Mucosa of gallbladder (tissue), 1 donor: ENCODE results near the gene CCDC144A. TPM values are rescaled to one million over a fixed set of nuclear protein-coding genes. Genes with fewer than 3 reads are reported as not detected.
"Not testable (repeated sequence)": the region's sequence is repeated elsewhere in the genome, so short reads cannot be mapped to it uniquely, and the experiment has no call there.

ENCODE experiments used
- DNase-seq: peaks from one replicate; pipeline ENCODE4 v3.0.0-alpha.2; 2020; ENCODE audit warnings: low spot score
- total RNA-seq: library from RNA; stranded (reverse); gene quantifications from one replicate; pipeline ENCODE4 v1.2.1, GENCODE V29; 2021
- donor health status: DM: no; HTN: no; CAD: no.

CCDC144A gene, protein sequence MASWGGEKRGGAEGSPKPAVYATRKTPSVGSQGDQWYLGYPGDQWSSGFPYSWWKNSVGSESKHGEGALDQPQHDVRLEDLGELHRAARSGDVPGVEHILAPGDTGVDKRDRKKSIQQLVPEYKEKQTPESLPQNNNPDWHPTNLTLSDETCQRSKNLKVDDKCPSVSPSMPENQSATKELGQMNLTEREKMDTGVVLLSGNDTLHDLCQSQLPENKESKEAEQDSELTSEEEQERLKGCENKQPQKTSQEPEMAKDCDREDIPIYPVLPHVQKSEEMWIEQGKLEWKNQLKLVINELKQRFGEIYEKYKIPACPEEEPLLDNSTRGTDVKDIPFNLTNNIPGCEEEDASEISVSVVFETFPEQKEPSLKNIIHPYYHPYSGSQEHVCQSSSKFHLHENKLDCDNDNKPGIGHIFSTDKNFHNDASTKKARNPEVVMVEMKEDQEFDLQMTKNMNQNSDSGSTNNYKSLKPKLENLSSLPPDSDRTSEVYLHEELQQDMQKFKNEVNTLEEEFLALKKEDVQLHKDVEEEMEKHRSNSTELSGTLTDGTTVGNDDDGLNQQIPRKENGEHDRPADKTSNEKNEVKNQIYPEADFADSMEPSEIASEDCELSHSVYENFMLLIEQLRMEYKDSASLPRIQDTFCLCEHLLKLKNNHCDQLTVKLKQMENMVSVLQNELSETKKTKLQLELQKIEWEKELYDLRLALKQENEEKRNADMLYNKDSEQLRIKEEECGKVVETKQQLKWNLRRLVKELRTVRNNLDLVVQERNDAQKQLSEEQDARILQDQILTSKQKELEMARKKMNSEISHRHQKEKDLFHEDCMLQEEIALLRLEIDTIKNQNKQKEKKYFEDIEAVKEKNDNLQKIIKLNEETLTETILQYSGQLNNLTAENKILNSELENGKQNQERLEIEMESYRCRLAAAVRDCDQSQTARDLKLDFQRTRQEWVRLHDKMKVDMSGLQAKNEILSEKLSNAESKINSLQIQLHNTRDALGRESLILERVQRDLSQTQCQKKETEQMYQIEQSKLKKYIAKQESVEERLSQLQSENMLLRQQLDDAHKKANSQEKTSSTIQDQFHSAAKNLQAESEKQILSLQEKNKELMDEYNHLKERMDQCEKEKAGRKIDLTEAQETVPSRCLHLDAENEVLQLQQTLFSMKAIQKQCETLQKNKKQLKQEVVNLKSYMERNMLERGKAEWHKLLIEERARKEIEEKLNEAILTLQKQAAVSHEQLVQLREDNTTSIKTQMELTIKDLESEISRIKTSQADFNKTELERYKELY (N-terminal part only)
- total RNA-seq: 5.8 TPM

GRCh38 chr17:16689731-16690281 lies at the start of gene CCDC144A:
Gene CCDC144A (plus strand): TSS chr17:16690241. CDS start chr17:16690401, 160 bp downstream.
- DNase-seq: peak; percentile 69

GRCh38 chr17:16649585-16649984 lies 40.5 kb upstream of the CCDC144A start:
- no peak for DNase-seq

- DNase-seq: no peak
Measured at GRCh38 chr17:16652252-16652651, 37.8 kb upstream of the CCDC144A start.

GRCh38 chr17:16652847-16653366 lies 37.1 kb upstream of the CCDC144A start:
- DNase-seq: no peak

GRCh38 chr17:16653367-16654041 lies 36.5 kb upstream of the CCDC144A start, which contains the start of gene ZNF624:
Gene ZNF624 (minus strand): TSS chr17:16653850.
- DNase-seq: peak; percentile 95

DNA sequence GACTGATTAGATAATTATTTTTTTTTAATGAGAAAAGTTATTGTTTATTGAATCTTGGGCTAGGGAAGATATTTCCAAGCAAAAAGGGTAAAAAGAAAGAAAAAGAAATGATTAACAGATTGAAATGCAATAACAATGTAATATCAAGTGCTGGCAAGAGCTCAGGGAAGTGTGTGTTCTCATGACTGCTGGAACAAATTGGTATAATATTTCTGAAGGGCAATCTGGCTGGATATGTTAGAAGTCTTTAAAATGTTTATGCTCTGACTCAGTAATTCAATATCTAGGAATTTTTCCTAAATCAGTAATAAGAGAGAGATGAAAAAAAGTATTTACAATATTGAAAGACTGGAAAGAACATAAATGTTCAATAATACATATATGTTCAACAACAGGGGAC lies 28.8 kb upstream of the CCDC144A start:
- no peak for DNase-seq

DNA sequence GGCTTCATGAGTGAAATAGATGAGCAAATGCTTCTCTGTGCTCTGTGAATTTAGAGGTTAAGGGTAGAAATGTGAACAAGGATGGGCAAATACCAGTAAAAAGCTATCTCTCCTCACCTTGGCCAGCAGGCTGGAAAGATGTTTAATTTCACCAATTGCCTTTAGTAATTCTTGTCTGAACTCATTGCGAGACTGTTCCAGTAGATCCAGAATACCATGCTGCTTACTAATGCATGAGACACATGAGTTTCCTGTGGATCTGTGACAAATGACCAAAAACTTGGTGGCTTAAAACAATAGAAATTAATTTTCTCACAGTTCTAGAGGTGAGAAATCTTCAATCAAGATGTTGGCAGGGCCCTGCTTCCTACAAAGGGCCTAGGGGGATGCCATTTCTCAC lies 27.1 kb upstream of the CCDC144A start:
- no peak for DNase-seq

- not testable (repeated sequence) for DNase-seq
Measured at GRCh38 chr17:16666553-16666906, 23.5 kb upstream of the CCDC144A start.

- not testable (repeated sequence) for DNase-seq
Measured at GRCh38 chr17:16666907-16667636, 23.0 kb upstream of the CCDC144A start.

DNA sequence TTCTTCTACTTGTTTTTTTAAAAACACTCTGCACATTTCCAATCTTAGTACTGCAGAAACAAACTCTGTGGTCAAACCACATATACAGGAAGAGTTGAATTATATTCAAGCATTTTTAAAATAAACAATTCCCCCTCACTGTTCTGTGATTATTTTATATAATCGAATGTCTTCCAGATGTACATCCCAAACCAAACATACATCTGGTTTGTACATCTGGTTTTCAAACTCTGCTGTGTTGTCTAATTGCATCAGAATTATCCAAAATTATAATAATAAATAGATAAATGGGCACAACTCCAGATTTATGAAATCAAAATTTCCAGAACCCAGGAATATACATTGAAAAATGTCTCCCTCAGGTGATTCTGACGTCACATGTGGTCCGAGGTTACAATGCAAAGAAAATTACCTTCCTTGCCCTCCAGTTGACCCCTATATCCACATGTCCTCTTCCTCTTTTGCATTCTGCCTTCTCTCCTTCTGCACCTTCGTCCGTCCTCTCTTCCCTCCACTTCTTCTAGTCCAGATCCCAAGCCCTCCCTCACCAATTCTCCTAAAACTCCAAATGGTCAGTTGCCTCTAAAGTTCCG lies 13.3 kb upstream of the CCDC144A start:
- no peak for DNase-seq

DNA sequence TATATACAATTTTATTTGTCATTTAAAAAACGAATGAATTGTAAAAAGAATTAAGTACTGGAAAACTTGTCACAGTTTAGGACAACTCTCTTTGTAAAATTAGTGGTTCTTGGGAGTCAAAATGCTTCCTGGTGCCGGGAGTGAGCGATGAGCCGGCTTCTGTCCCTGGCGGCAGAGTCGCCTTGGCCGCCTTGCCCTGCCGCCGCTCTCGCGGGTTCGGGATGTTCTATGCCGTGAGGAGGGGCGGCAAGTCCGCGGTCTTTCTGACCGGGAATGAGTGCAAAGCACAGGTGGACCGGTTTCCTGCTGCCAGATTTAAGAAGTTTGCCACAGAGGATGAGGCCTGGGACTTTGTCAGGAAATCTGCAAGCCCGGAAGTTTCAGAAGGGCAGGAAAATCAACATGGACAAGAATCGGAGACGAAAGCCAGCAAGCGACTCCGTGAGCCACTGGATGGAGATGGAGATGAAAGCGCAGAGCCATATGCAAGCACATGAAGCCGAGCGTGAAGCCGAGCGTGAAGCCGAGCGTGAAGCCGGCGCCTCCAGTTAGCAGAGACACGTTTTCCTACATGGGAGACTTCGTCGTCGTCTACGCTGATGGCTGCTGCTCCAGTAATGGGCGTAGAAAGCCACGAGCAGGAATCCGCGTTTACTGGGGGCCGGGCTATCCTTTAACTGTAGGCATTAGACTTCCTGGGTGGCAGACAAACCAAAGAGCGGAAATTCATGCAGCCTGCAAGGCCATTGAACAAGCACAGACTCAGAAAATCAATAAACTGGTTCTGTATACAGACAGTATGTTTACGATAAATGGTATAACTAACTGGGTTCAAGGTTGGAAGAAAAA lies 6.5 kb upstream of the CCDC144A start:
- not testable (repeated sequence) for DNase-seq

DNA sequence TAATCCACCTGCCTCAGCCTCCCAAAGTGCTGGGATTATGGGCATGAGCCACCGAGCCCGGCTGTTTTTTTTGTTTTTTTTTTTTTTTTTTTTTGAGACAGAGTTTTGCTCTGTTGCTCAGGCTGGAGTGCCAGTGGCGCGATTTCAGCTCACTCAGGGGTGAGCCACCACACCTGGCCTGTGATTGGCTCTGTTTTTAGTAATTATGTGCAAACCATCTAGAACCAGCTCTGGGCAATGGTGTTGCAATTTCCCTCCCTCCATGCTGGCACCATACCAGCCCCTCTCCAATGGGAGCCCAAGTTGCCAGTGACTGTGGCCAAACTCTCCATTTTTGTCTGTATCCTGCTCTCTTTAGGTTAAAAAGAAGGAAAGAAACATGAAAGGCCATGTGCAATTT lies 4.0 kb upstream of the CCDC144A start:
- DNase-seq: not testable (repeated sequence)

- not testable (repeated sequence) for DNase-seq
Measured at GRCh38 chr17:16687151-16687550, 2.9 kb upstream of the CCDC144A start.

- not testable (repeated sequence) for DNase-seq
Measured at GRCh38 chr17:16690447-16690846, 406 bp downstream of the CCDC144A start.

- DNase-seq: not testable (repeated sequence)
Measured at GRCh38 chr17:16697603-16698002, 7.6 kb downstream of the CCDC144A start.

DNA sequence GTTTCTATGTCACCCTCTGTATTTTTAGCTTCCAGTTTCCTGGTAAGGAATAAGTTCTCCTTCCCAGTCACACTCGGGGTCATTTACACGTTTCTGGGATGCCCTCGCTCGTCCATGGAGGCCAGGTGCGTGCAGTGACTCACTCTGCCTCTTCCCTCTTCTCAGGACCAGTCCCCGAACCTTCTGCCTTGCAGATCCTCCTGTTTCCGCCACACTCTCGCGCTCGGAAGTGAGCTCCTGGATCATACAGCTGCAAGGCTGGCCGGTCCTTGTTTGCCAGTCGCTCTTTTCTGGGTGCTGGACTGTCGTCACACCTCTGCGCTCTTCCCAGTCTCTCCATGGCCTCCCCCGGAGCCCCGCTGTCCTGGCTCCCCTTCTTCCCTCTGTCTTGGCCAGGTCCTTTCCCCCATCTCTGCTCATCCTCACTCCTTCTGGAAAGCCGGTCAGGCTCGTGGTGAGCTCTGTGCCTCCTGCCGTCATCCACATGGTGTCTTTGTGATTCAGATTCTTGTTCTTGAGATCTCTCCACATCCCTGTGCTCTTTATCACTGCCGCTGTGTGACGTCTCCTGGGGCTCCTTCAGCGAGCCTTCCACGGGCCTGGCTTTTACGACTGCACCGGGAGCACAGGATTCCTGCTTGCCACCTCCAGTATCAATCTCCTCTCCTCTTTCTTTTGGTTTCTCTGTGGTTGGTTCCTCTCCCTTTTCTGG lies 55.6 kb downstream of the CCDC144A start:
- DNase-seq: not testable (repeated sequence)

DNA sequence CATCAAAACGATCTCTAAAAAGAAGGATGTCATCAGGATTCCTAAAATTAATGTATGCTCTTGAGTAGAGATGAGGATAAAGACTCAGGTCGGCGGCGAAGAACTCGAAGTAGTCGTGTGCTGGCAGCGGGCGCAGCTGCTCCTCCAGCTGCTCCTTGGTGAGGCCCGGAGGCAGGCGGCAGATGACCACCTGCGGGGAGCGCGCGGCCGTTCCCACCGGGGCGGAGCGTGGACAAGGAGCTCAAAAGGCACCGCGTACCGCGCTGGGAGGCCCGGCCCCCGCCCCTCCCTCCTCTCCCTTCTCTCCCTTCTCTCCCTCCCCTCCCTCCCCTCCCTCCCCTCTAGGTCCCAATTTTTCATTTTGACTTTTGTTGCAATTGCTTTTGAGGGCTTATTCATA lies 56.5 kb downstream of the CCDC144A start:
- DNase-seq: not testable (repeated sequence)

DNA sequence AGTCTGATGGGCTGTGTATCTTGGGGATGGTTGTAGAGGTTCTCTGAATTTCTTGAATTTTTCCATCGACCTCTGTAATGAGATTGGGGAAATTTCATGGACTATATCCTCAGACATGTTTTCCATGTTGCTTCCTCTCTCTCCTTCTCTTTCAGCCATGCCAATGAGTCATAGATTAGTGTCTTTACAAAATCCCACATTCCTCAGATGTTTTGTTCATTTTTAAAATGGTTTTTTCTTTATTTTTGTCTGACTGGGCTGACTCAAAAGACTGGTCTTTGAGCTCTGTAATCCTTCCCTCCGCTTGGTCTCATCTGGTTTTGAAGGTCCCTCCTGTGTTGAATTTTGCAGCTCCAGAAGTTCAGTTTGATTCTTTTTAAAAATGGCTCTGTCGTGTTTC lies 60.5 kb downstream of the CCDC144A start:
- DNase-seq: not testable (repeated sequence)
